Activated CD4-positive, alpha-beta T cell treated with anti-CD3 and anti-CD28 coated beads for 36 hours (primary cell): Measurements from ENCODE around the gene C22orf42. TPM values are rescaled to one million over a fixed set of nuclear protein-coding genes. Genes with fewer than 3 reads are reported as not detected.
A peak's percentile ranks its signal among the peaks of the same experiment; 100 is the strongest.

Experiments used
- ATAC-seq: fragments of 200-7000 bp; cut with Tn5 transposase; one replicate; pipeline ENCODE4 v1.10.0; 2021; ENCODE audit warnings: mild to moderate bottlenecking, moderate library complexity
- CTCF ChIA-PET: fragments of 350-600 bp; sonication (Branson Sonifier 250); formaldehyde crosslinking; loops from one replicate; lab custom pipeline; 2021; ENCODE audit warnings: antibody characterized with exemption; lab: Charles Lee
- POLR2A ChIA-PET: fragments of 350-600 bp; sonication (Branson Sonifier 250); formaldehyde crosslinking; loops from one replicate; lab custom pipeline; 2021; ENCODE audit warnings: antibody characterized with exemption, inconsistent platforms; lab: Charles Lee
- DNase-seq: peaks from one replicate; pipeline ENCODE4 v3.0.0-alpha.2; 2020
- H3K27ac Mint-ChIP-seq: one replicate; pipeline ENCODE4 v1.8.0; 2021; ENCODE audit warnings: mixed read lengths
- H3K27me3 Mint-ChIP-seq: one replicate; pipeline ENCODE4 v1.8.0; 2021; ENCODE audit warnings: mixed read lengths
- H3K36me3 Mint-ChIP-seq: one replicate; pipeline ENCODE4 v1.8.0; 2021; ENCODE audit warnings: low read depth, mixed read lengths
- H3K4me1 Mint-ChIP-seq: one replicate; pipeline ENCODE4 v1.8.0; 2021; ENCODE audit warnings: mixed read lengths
- H3K4me3 Mint-ChIP-seq: one replicate; pipeline ENCODE4 v1.8.0; 2021; ENCODE audit warnings: mild to moderate bottlenecking, moderate library complexity, mixed read lengths
- H3K9me3 Mint-ChIP-seq: one replicate; pipeline ENCODE4 v1.8.0; 2021; ENCODE audit warnings: low read depth, mixed read lengths
- intact Hi-C, 2 experiments: fragments of 100-400 bp; cut with DNase I in 1 of 2; cut with micrococcal nuclease in 1 of 2; formaldehyde crosslinking; loops; one replicate each; pipeline versions ENCODE4 v1.14.2 to v1.15.1; 2022 to 2024; cut with DNase I, micrococcal nuclease
- total RNA-seq, 2 experiments: library from RNA; stranded (reverse); gene quantifications; one replicate each; pipeline ENCODE4 v1.2.3, GENCODE V29; 2021

Gene C22orf42
- total RNA-seq, 2 experiments from 2014 or later = not detected

DNA sequence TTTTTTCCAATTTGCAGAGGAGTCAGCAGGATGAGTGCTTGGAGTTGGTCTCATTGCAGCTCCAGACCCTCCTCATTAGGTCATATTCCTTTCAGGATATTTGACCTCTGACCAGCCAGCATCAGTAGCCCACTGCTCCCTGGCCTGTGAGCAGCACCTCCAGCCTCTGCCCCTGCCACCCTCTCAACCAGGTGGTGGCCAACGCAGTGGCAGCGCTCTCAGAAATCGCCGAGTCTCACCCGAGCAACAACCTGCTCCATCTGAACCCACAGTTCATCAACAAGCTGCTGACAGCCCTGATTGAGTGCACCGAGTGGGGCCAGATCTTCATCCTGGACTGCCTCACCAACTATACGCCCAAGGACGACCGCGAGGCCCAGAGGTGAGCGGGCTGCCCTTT, 27.0 kb downstream of the C22orf42 start:
- intact Hi-C loops = no loop called here
- Mint-ChIP-seq H3K4me1 (peaks cover 6% of the 10 kb centered on the region), H3K27ac (no peak overlapping the region), H3K36me3 (no peaks in the 10 kb centered on the region), H3K27me3 (no peaks in the 10 kb centered on the region), H3K9me3 (no peaks in the 10 kb centered on the region), H3K4me3 (no peak overlapping the region)
- POLR2A ChIA-PET = no interaction called here
- ATAC-seq = no peak
- CTCF ChIA-PET = interaction anchor here (0.6 to 1.9 kb wide), 2 partner anchors 134 to 301 kb away, joined by 3 to 7 read pairs; no protein-coding TSS in a partner anchor
- DNase-seq = no peak

DNA sequence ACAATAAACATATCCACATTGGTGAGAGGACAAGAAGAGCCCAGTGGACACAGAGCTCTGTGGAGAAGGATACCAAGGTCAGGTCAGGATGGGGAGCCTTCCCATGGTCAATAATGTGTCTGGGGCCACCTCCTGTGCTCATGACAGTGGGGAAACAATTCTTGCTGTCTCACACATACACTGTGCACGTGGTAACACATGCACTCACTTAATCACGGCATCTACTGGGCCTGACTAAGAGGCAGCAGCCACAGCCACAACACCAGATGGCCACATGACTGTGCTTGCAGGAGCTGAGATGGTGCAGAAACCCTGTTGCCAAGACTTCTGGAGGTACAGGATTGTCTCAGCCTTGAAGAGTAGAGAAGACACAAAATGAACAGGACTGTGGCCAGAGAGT, 28.6 kb downstream of the C22orf42 start:
- Mint-ChIP-seq H3K36me3 (no peaks in the 10 kb centered on the region), H3K27ac (no peak overlapping the region), H3K27me3 (no peaks in the 10 kb centered on the region), H3K9me3 (no peaks in the 10 kb centered on the region), H3K4me1 (peaks cover 3% of the 10 kb centered on the region), H3K4me3 (no peak overlapping the region)
- intact Hi-C loops = no loop called here
- DNase-seq (no peak), ATAC-seq (no peak)
- CTCF ChIA-PET = no interaction called here
- POLR2A ChIA-PET = no interaction called here

DNA sequence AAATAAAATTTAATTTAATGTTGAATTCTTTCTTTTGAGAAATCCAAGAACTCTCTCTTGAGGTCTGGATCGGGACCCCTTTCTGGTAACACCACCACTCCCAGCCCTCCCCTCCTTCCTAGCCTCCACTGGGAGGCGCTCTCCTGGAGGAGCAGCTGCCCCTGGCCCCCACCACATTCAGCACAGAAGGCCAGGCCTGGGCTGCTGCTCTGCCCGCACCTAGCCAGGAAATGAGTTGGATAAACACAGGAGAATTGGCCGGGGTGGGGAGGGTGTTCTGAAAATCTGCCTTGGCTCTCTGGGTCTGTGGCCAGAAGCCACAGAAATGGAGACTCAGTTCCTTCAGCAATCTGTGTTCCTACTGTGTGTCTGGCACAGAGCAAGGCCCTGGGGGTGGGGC, 31.2 kb downstream of the C22orf42 start:
- intact Hi-C loops = no loop called here
- Mint-ChIP-seq H3K9me3 (no peaks in the 10 kb centered on the region), H3K4me3 (no peak overlapping the region), H3K27ac (no peak overlapping the region), H3K36me3 (no peaks in the 10 kb centered on the region), H3K27me3 (no peaks in the 10 kb centered on the region), H3K4me1 (peaks cover 10% of the 10 kb centered on the region)
- POLR2A ChIA-PET = interaction anchor here (0.6 kb wide), 1 partner anchor 447 kb away, joined by 4 read pairs; no protein-coding TSS in a partner anchor
- DNase-seq (no peak), ATAC-seq (no peak)
- CTCF ChIA-PET = no interaction called here

DNA sequence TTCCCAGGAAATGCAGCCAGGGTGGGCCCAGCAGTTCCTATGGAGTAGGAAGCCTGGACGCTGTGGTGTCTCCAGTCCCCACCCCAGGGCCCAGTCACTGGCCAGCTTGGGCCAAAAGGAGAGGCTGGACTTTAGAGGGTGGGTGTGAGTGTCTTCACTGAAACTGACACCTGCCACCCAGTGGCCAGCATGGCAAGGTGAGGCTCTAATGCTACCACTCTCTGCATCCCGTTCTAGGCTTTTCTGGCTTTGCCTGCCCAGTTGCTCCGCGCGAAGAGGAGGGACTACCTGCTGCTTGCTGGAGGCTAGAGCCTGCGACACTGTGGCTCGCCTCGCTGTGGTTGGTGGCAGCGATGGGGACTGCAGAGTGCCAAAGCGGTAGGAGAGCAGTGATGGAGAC, 35.4 kb downstream of the C22orf42 start:
- no peak for ATAC-seq
- Mint-ChIP-seq H3K27ac (no peak overlapping the region), H3K4me3 (no peak overlapping the region), H3K27me3 (no peaks in the 10 kb centered on the region), H3K9me3 (no peaks in the 10 kb centered on the region), H3K4me1 (peaks cover 7% of the 10 kb centered on the region), H3K36me3 (no peaks in the 10 kb centered on the region)
- POLR2A ChIA-PET = no interaction called here
- intact Hi-C loops = no loop called here
- CTCF ChIA-PET = no interaction called here
- no peak for DNase-seq

DNA sequence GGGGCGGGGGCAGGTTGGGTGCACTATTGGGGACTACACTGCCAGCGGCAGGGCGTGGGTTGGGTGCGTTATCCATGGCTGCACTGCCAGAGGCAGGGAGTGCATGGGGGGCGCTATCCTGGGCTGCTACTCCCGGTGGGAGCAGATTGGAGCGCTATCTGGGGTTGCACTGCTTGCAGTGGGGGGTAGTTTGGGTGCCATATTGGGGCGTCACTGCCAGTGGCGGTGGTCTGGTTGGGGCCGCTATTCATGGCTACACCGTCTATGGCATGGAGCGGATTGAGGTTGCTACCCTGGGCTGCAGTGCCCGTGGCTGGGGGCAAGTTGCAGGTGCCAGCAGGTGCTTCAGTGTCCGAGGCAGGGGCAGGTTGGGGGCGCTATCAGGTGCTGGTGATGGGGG, 36.2 kb downstream of the C22orf42 start:
- no peak for DNase-seq
- POLR2A ChIA-PET = no interaction called here

DNA sequence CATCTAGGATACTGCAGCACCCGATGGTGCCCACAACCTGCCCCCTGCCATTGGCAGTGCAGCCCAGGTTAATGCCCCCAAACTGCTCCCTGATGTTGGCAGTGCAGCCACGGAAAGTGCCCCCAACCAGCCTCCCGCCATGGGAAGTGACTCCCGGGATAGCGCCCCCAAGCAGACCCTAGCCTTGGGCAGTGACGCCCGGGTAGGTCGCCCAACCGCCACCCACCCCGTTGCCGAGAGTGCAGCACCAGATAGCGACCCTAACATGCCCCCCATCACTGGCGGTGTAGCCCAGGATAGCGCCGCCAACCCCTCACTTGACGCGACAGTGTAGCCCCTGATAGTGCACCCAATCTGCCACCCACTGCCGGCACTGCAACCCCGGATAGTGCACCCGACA, 38.5 kb downstream of the C22orf42 start:
- ChIA-PET CTCF (no interaction called here), POLR2A (no interaction called here)
- Mint-ChIP-seq H3K36me3 (no peaks in the 10 kb centered on the region), H3K27me3 (peaks cover 10% of the 10 kb centered on the region), H3K27ac (no peak overlapping the region), H3K4me3 (no peak overlapping the region), H3K9me3 (no peaks in the 10 kb centered on the region), H3K4me1 (peaks cover 7% of the 10 kb centered on the region)
- ATAC-seq = no peak
- no peak for DNase-seq
- intact Hi-C loops = no loop called here

More for the DNA sequence above, 36.2 kb downstream of the C22orf42 start:
- intact Hi-C loops = no loop called here
- H3K36me3 Mint-ChIP-seq = no peaks in the 10 kb centered on the region
- H3K27ac Mint-ChIP-seq = no peak overlapping the region
- no peak overlapping the region for H3K4me3 Mint-ChIP-seq
- no peak for ATAC-seq
- H3K4me1 Mint-ChIP-seq = peaks cover 7% of the 10 kb centered on the region
- H3K27me3 Mint-ChIP-seq = no peaks in the 10 kb centered on the region
- CTCF ChIA-PET = no interaction called here
- no peaks in the 10 kb centered on the region for H3K9me3 Mint-ChIP-seq

DNA sequence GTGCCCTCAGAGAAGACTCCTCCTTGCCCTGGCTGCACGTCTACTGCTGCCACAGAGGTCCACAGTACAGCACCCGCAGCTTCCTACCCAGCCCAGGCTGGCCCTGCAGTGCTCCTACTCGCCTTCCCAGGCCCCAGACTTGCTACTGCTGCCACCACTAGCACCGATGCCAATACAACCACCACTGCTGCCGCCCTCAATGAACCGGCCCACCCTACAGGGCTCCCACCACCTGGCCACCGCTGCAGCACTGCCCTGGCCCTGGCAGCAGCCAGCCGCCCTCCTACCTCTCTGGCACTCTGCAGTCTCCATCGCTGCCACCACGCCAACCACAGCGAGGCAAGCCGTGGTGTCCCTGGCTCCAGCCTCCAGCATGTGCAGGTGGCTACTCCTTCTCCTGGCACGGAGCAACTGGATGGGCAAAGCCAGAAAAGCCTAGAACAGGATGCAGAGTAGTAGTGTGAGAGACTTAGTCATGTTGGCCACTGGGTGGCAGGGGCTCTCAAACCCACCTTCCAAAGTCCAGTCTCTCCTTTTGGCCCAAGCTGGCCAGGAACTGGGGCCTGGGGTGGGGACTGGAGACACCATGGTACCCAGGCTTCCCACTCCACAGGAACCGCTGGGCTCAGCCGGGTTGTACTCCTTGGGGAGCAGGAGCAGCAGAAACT, 39.4 kb downstream of the C22orf42 start:
- ATAC-seq = no peak
- H3K4me1 Mint-ChIP-seq = no peaks in the 10 kb centered on the region
- CTCF ChIA-PET = no interaction called here

DNA sequence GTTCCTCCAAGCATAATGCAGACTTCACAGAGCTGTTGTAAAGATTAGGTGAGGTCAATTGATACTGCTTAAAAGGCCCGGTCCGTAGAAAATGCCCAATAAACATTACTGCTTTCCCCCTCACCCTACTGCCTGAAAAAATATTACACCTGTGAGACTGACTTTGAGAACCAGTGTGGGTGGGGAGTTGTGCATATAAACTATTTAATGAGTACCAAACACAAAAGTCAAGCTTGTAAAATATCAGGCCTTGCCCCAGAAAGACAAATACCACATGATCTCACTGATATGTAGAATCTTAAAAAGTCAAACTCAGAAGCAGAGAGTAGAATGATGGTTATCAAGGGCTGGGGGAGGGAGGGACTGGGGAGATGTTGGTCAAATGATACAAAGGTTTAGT, 46.7 kb downstream of the C22orf42 start:
- H3K9me3 Mint-ChIP-seq = no peaks in the 10 kb centered on the region
- no peak overlapping the region for H3K27ac Mint-ChIP-seq
- ATAC-seq (no peak), DNase-seq (no peak)
- ChIA-PET CTCF (no interaction called here), POLR2A (no interaction called here)
- no peaks in the 10 kb centered on the region for H3K36me3 Mint-ChIP-seq
- H3K4me1 Mint-ChIP-seq = no peaks in the 10 kb centered on the region
- intact Hi-C loops = no loop called here
- H3K4me3 Mint-ChIP-seq = no peak overlapping the region
- H3K27me3 Mint-ChIP-seq = peaks cover 31% of the 10 kb centered on the region

More for the DNA sequence above, 39.4 kb downstream of the C22orf42 start:
- DNase-seq = no peak
- intact Hi-C loops = no loop called here
- POLR2A ChIA-PET = no interaction called here
- peaks cover 12% of the 10 kb centered on the region for H3K27me3 Mint-ChIP-seq
- H3K4me3 Mint-ChIP-seq = no peak overlapping the region
- no peaks in the 10 kb centered on the region for H3K36me3 Mint-ChIP-seq
- H3K27ac Mint-ChIP-seq = no peak overlapping the region
- H3K9me3 Mint-ChIP-seq = no peaks in the 10 kb centered on the region

DNA sequence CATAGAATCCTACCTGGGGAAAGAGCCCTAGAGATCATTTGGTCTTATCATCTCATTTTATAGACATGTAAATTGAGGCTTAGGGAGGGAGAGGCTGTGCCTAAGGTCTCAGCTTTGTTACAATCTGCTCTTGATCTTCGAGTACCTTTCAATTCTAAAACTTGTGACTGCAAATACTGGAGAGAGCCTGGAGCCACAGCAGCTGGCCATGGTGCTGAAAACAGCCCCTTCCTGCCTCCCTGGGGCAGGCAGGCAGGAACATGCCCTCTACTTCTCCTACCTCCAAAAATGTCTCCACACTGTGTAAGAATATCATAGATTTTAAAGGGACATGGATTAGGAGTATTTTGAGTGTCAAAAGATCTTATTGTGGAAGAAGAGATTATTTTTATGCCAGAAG, 52.2 kb downstream of the C22orf42 start:
- no peak overlapping the region for H3K4me3 Mint-ChIP-seq
- POLR2A ChIA-PET = no interaction called here
- no peak overlapping the region for H3K27ac Mint-ChIP-seq
- no peaks in the 10 kb centered on the region for H3K36me3 Mint-ChIP-seq
- H3K4me1 Mint-ChIP-seq = no peaks in the 10 kb centered on the region
- peaks cover 27% of the 10 kb centered on the region for H3K27me3 Mint-ChIP-seq
- DNase-seq (peak; percentile 53), ATAC-seq (no peak)
- CTCF ChIA-PET = no interaction called here
- no peaks in the 10 kb centered on the region for H3K9me3 Mint-ChIP-seq
- intact Hi-C loops = loop anchor here (10.0 kb wide), 3 partner anchors 98 to 338 kb away; partner anchors contain the start of gene RFPL2 (in 1 of the 2)

DNA sequence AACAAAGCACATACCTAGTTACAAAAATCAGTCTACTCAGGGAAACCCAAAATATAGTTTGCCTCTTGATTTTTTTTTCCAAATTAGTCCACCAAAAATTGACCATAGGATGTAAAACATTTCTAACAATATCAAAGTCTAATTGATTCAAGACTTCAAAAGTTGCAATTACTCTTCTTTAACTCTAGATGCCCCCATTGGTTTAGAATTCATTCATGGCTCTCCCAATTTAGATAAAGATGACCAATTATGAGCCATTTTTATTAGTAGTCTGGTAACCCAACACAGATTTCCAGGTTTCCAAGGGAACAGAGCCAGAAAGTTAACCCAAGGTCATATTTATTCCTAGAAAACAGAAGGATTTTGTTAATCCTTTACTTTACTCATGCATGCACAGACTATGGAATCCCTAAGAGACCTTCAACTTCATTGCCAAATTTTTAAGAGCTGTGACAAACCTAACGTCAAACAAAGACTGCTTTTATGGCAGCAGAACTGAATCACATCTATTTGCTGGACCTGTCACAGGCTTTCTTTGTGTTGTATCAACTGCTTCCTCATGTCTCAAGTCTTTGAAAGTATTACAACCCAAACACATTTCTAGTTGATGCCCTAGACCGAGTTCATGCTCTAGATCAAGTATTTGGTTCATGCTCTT, 55.3 kb downstream of the C22orf42 start:
- intact Hi-C loops = loop anchor here (1.0 to 10.0 kb wide), 6 partner anchors 101 to 370 kb away; partner anchors contain the start of gene RFPL2 (in 1 of the 2)
- DNase-seq (no peak), ATAC-seq (no peak)
- ChIA-PET POLR2A (no interaction called here), CTCF (interaction anchor here (0.5 to 1.6 kb wide), 4 partner anchors 40 to 854 kb away, joined by 3 to 8 read pairs (median 4); no protein-coding TSS in a partner anchor)
- Mint-ChIP-seq H3K27me3 (peaks cover 16% of the 10 kb centered on the region), H3K36me3 (no peaks in the 10 kb centered on the region), H3K4me3 (no peak overlapping the region), H3K4me1 (no peaks in the 10 kb centered on the region), H3K9me3 (no peaks in the 10 kb centered on the region), H3K27ac (no peak overlapping the region)

DNA sequence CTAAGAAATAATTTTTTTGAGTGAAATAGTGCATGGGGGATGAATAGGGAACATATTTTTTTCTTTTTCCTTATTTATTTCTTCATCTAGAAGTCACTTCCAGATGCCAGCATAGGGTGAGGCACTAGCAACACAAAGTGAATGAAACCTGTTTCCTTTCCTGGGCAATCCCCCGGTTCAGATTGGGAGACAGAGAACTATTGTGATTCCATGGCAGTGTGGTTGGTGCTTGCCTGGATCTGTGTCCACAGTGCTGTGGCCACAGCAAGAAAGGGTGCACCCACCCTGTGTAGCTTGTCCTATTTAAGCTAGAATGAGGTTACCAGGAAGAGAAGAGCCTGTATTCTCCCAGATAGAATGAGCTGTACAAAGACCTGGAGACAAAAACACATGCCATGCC, 58.4 kb downstream of the C22orf42 start:
- H3K4me1 Mint-ChIP-seq = no peaks in the 10 kb centered on the region
- H3K27ac Mint-ChIP-seq = no peak overlapping the region
- no peaks in the 10 kb centered on the region for H3K36me3 Mint-ChIP-seq
- no peak for ATAC-seq
- H3K9me3 Mint-ChIP-seq = no peaks in the 10 kb centered on the region
- peaks cover 9% of the 10 kb centered on the region for H3K27me3 Mint-ChIP-seq
- intact Hi-C loops = loop anchor here (10.0 kb wide), 3 partner anchors 104 to 344 kb away; partner anchors contain the start of gene RFPL2 (in 1 of the 2)
- POLR2A ChIA-PET = no interaction called here
- no peak overlapping the region for H3K4me3 Mint-ChIP-seq
- DNase-seq = no peak
- CTCF ChIA-PET = interaction anchor here (1.1 kb wide), 1 partner anchor 9 kb away, joined by 3 read pairs; no protein-coding TSS in a partner anchor
